Neural crest cell (in vitro differentiated cells): Measurements from ENCODE around the gene HPD. TPM values are rescaled to one million over a fixed set of nuclear protein-coding genes. Genes with fewer than 3 reads are reported as not detected.
"Not testable (repeated sequence)": the region's sequence is repeated elsewhere in the genome, so short reads cannot be mapped to it uniquely, and the experiment has no call there.

Source experiments
- DNase-seq: peaks from one replicate; pipeline ENCODE4 v3.0.0; 2021; ENCODE audit warnings: low read depth, mixed read lengths, low spot score
- H3K27ac Mint-ChIP-seq: one replicate; pipeline ENCODE4 v1.8.0; 2021; ENCODE audit warnings: mild to moderate bottlenecking, mixed read lengths; ENCODE audit not compliant: unreplicated experiment
- H3K27me3 Mint-ChIP-seq: 2 replicates; pipeline ENCODE4 v1.8.0; 2021; ENCODE audit warnings: low read depth, mild to moderate bottlenecking, mixed read lengths
- H3K36me3 Mint-ChIP-seq: 2 replicates; pipeline ENCODE4 v1.8.0; 2021; ENCODE audit warnings: low read depth, mild to moderate bottlenecking, mixed read lengths
- H3K4me1 Mint-ChIP-seq: 2 replicates; pipeline ENCODE4 v1.8.0; 2021; ENCODE audit warnings: mixed read lengths
- H3K4me3 Mint-ChIP-seq: one replicate; pipeline ENCODE4 v1.8.0; 2021; ENCODE audit warnings: mild to moderate bottlenecking, mixed read lengths
- H3K9me3 Mint-ChIP-seq: 2 replicates; pipeline ENCODE4 v1.8.0; 2021; ENCODE audit warnings: mixed read lengths
- total RNA-seq: library from RNA; stranded (reverse); gene quantifications from 2 replicates; pipeline ENCODE4 v1.2.1, GENCODE V29; 2021
- TF ChIP-seq, protein P1 (sequence below): fragments of 200-600 bp; sonication (generic); conservative IDR thresholded peaks from 2 replicates; pipeline ENCODE4 v1.5.0; 2021; ENCODE audit warnings: antibody characterized with exemption, mild to moderate bottlenecking

HPD gene
- total RNA-seq, 1 donor from 2014 or later = 0.21 TPM

DNA sequence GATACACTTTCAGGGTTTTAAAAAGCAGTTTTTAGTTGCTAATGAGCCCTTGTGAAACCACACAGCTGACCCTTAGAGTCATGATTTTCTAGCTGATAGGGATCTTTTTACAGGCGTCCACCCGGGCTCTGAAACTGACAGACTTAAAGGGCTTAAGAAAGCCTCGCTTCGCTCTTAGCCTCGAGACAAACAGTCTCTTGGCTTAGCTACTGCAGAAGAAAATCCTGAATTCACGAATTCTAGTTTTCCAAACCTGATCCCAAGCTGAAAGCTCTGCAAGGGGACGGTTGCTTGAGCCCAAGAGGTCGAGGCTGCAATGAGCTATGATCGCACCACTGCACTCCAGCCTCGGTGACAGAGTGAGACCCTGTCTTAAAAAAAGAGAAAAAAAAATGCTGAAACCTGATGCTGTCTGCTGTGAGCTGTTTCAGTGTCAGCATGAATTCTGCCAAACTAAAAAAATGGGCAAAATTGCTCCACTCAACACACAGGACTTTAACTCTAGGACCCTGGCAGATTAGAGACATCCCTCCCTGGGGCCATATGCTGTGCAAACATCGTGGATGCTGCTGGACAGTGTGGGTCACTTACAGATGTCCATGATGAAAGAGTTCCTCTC is 3.1 kb upstream of the HPD start:
- no peaks in the 10 kb centered on the region for H3K9me3 Mint-ChIP-seq
- TF ChIP-seq, protein P1, sequence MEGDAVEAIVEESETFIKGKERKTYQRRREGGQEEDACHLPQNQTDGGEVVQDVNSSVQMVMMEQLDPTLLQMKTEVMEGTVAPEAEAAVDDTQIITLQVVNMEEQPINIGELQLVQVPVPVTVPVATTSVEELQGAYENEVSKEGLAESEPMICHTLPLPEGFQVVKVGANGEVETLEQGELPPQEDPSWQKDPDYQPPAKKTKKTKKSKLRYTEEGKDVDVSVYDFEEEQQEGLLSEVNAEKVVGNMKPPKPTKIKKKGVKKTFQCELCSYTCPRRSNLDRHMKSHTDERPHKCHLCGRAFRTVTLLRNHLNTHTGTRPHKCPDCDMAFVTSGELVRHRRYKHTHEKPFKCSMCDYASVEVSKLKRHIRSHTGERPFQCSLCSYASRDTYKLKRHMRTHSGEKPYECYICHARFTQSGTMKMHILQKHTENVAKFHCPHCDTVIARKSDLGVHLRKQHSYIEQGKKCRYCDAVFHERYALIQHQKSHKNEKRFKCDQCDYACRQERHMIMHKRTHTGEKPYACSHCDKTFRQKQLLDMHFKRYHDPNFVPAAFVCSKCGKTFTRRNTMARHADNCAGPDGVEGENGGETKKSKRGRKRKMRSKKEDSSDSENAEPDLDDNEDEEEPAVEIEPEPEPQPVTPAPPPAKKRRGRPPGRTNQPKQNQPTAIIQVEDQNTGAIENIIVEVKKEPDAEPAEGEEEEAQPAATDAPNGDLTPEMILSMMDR = no peak
- peaks cover 32% of the 10 kb centered on the region for H3K4me1 Mint-ChIP-seq
- peak overlapping the region; percentile 19 for H3K27ac Mint-ChIP-seq
- H3K36me3 Mint-ChIP-seq = no peaks in the 10 kb centered on the region
- no peak for DNase-seq
- no peaks in the 10 kb centered on the region for H3K27me3 Mint-ChIP-seq
- peak overlapping the region; percentile 15 for H3K4me3 Mint-ChIP-seq

GRCh38 chr12:121860699-121861098 is 2.0 kb upstream of the HPD start:
- H3K27ac Mint-ChIP-seq, H3K27me3 Mint-ChIP-seq, DNase-seq, H3K36me3 Mint-ChIP-seq, H3K4me3 Mint-ChIP-seq, H3K9me3 Mint-ChIP-seq: not testable (repeated sequence)
- peaks cover 34% of the 10 kb centered on the region for H3K4me1 Mint-ChIP-seq

DNA sequence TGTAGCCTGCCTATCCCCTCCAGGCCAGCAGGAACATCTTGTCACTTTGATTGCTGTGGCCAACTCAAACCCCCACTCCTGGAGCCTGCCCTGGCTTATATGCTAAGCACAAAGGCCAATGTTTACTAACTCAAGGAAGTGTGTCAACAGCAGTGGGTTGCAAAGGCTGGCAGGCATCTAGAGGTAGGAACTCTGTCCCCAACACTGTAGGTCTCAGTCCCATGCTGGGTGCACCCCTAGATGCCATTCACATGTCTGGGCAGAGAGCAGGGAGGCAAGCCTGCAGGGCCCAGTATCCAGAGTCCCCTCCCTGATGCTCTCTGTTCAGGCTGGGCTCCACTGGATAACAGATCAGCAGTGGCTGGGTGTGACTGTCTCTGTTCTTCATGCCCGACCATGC is 1.6 kb upstream of the HPD start:
- no peaks in the 10 kb centered on the region for H3K36me3 Mint-ChIP-seq
- H3K4me3 Mint-ChIP-seq = no peak overlapping the region
- H3K9me3 Mint-ChIP-seq = no peaks in the 10 kb centered on the region
- no peak overlapping the region for H3K27ac Mint-ChIP-seq
- H3K27me3 Mint-ChIP-seq = no peaks in the 10 kb centered on the region
- TF ChIP-seq, protein P1 = no peak
- peaks cover 34% of the 10 kb centered on the region for H3K4me1 Mint-ChIP-seq
- no peak for DNase-seq

DNA sequence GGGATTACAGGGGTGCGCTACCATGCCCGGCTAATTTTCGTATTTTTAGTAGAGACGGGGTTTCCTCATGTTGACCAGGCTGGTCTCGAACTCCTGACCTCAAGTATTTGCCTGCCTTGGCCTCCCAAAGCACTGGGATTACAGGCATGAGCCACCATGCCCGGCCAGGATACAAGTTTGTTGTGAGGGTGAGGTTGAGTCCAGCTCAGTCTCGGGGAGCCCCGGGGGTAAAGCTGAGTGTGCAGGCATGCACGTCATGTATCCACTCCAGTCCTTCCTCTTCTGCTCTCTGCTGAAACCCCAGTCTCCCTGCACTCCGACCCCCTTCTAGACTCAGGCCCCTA is 369 bp downstream of the HPD start:
- H3K27me3 Mint-ChIP-seq = no peaks in the 10 kb centered on the region
- H3K27ac Mint-ChIP-seq = peak overlapping the region; percentile 50
- H3K9me3 Mint-ChIP-seq = no peaks in the 10 kb centered on the region
- no peak overlapping the region for H3K4me3 Mint-ChIP-seq
- no peaks in the 10 kb centered on the region for H3K36me3 Mint-ChIP-seq
- H3K4me1 Mint-ChIP-seq = peaks cover 32% of the 10 kb centered on the region
- TF ChIP-seq, protein P1 = no peak
- no peak for DNase-seq

GRCh38 chr12:121857322-121858246 is 1.1 kb downstream of the HPD start:
- DNase-seq = peak; percentile 18
- Mint-ChIP-seq H3K4me3 (peak overlapping the region; percentile 27), H3K4me1 (peaks cover 30% of the 10 kb centered on the region), H3K36me3 (no peaks in the 10 kb centered on the region), H3K27me3 (no peaks in the 10 kb centered on the region), H3K9me3 (no peaks in the 10 kb centered on the region), H3K27ac (peak overlapping the region; percentile 97)
- TF ChIP-seq, protein P1 = no peak

- H3K9me3 Mint-ChIP-seq, H3K36me3 Mint-ChIP-seq, H3K4me3 Mint-ChIP-seq, H3K4me1 Mint-ChIP-seq, DNase-seq, H3K27me3 Mint-ChIP-seq: not testable (repeated sequence)
- peak overlapping the region; percentile 35 for H3K27ac Mint-ChIP-seq
These were observed 6.3 kb downstream of the HPD start for GRCh38 chr12:121852392-121852791.
